GM12878 (cell line): ENCODE data around the gene DQX1. TPM values are rescaled to one million over a fixed set of nuclear protein-coding genes. Genes with fewer than 3 reads are reported as not detected.

Experiments used
- polyA plus RNA-seq, 11 experiments: library from polyadenylated mRNA; depleted of rRNA in 4 of 11; unstranded in 6 of 11; stranded (reverse) in 5 of 11; fragments of >200 nt; fragmentation: Nextera tagmentation in 4 of 11; fragmentation: Illumina TruSeq in 1 of 11; extraction: Ambion mirVana in 4 of 11; extraction: Trizol in 1 of 11; gene quantifications; 1 replicate in 1 of 11; 2 replicates in 10 of 11; pipeline versions ENCODE4 v1.2.1 to v1.2.3, GENCODE V29; 2011 to 2016; ENCODE audit warnings: inconsistent platforms in 2 of 11, missing spikeins in 2 of 11, low read depth in 1 of 11
- total RNA-seq, 4 experiments: library from RNA; depleted of rRNA in 3 of 4; stranded (reverse); fragments of >200 nt in 3 of 4; fragmentation: Illumina TruSeq in 1 of 4; extraction: Trizol in 1 of 4; gene quantifications; 2 replicates each; pipeline versions ENCODE4 v1.2.1 to v1.2.3, GENCODE V29; 2013 to 2021

DQX1 gene
- total and polyA plus RNA-seq, 10 of the 15 experiments (the other 5 are each of a cell fraction or from before 2014, with no cell fraction given) = 0.34 to 2.1 (median 0.86) TPM

Other genes starting within 250 kb of the DQX1 start
Only the 7 nearest of the 20 such genes appear.
- 0.98 and 4.0 TPM in 2 replicates for gene LBX2, start 26.6 kb downstream of the DQX1 start, total RNA-seq (2014; rRNA removed)
- 0.22 and 0.46 TPM in 2 replicates for gene LBX2, start 26.6 kb downstream of the DQX1 start, total RNA-seq (2014; rRNA removed; fragmentation: Illumina TruSeq; extraction: Trizol)
- gene LBX2, start 26.6 kb downstream of the DQX1 start, total RNA-seq (2021) = 0.88 and 1.2 TPM in 2 replicates
- gene LBX2, start 26.6 kb downstream of the DQX1 start, polyA plus RNA-seq (2011; rRNA removed) = 0.13 and 0.15 TPM in 2 replicates
- 0.32 and 0.89 TPM in 2 replicates for gene LBX2, start 26.6 kb downstream of the DQX1 start, polyA plus RNA-seq (2014; fragmentation: Illumina TruSeq; extraction: Trizol)
- under 1 TPM; 0.08 to 0.09 TPM for gene LBX2, start 26.6 kb downstream of the DQX1 start, polyA plus RNA-seq (2014; fragmentation: Nextera tagmentation; extraction: Ambion mirVana)
- gene LBX2, start 26.6 kb downstream of the DQX1 start, polyA plus RNA-seq (2014; rRNA removed) = 1.3 and 1.4 TPM in 2 replicates
- gene LBX2, start 26.6 kb downstream of the DQX1 start, polyA plus RNA-seq (2016; fragmentation: Nextera tagmentation; extraction: Ambion mirVana) = under 1 TPM; 0.20 to 0.88 TPM
- gene PCGF1, start 18.5 kb downstream of the DQX1 start, total RNA-seq (2014; rRNA removed) = 26.6 and 27.4 TPM in 2 replicates
- gene PCGF1, start 18.5 kb downstream of the DQX1 start, total RNA-seq (2014; rRNA removed; fragmentation: Illumina TruSeq; extraction: Trizol) = 23.1 and 23.4 TPM in 2 replicates
- 25.8 and 27.4 TPM in 2 replicates for gene PCGF1, start 18.5 kb downstream of the DQX1 start, total RNA-seq (2021)
- gene PCGF1, start 18.5 kb downstream of the DQX1 start, polyA plus RNA-seq (2011; rRNA removed) = 23.9 and 36.3 TPM in 2 replicates
- gene PCGF1, start 18.5 kb downstream of the DQX1 start, polyA plus RNA-seq (2014; fragmentation: Illumina TruSeq; extraction: Trizol) = 23.0 and 25.9 TPM in 2 replicates
- gene PCGF1, start 18.5 kb downstream of the DQX1 start, polyA plus RNA-seq (2014; fragmentation: Nextera tagmentation; extraction: Ambion mirVana) = 10 to 100 TPM; 42.5 to 50.8 TPM
- 27.6 and 28.1 TPM in 2 replicates for gene PCGF1, start 18.5 kb downstream of the DQX1 start, polyA plus RNA-seq (2014; rRNA removed)
- 10 to 100 TPM; 25.6 to 27.4 TPM for gene PCGF1, start 18.5 kb downstream of the DQX1 start, polyA plus RNA-seq (2016; fragmentation: Nextera tagmentation; extraction: Ambion mirVana)
- 3.2 and 3.7 TPM in 2 replicates for gene TLX2, start 11.8 kb downstream of the DQX1 start, total RNA-seq (2014; rRNA removed)
- gene TLX2, start 11.8 kb downstream of the DQX1 start, total RNA-seq (2014; rRNA removed; fragmentation: Illumina TruSeq; extraction: Trizol) = 1.3 and 1.4 TPM in 2 replicates
- gene TLX2, start 11.8 kb downstream of the DQX1 start, total RNA-seq (2021) = 5.3 and 5.5 TPM in 2 replicates
- not detected in 2 replicates for gene TLX2, start 11.8 kb downstream of the DQX1 start, polyA plus RNA-seq (2011; rRNA removed)
- gene TLX2, start 11.8 kb downstream of the DQX1 start, polyA plus RNA-seq (2014; fragmentation: Illumina TruSeq; extraction: Trizol) = 0.11 and 0.90 TPM in 2 replicates
- gene TLX2, start 11.8 kb downstream of the DQX1 start, polyA plus RNA-seq (2014; fragmentation: Nextera tagmentation; extraction: Ambion mirVana) = under 1 TPM; 0.06 to 0.13 TPM
- 4.4 and 5.7 TPM in 2 replicates for gene TLX2, start 11.8 kb downstream of the DQX1 start, polyA plus RNA-seq (2014; rRNA removed)
- gene TLX2, start 11.8 kb downstream of the DQX1 start, polyA plus RNA-seq (2016; fragmentation: Nextera tagmentation; extraction: Ambion mirVana) = 1 to 10 TPM; 3.6 to 3.8 TPM
- 151 and 152 TPM in 2 replicates for gene AUP1, start 3.5 kb upstream of the DQX1 start, total RNA-seq (2014; rRNA removed)
- gene AUP1, start 3.5 kb upstream of the DQX1 start, total RNA-seq (2014; rRNA removed; fragmentation: Illumina TruSeq; extraction: Trizol) = 104 and 107 TPM in 2 replicates
- gene AUP1, start 3.5 kb upstream of the DQX1 start, total RNA-seq (2021) = 127 and 128 TPM in 2 replicates
- 71.4 and 106 TPM in 2 replicates for gene AUP1, start 3.5 kb upstream of the DQX1 start, polyA plus RNA-seq (2011; rRNA removed)
- 137 and 147 TPM in 2 replicates for gene AUP1, start 3.5 kb upstream of the DQX1 start, polyA plus RNA-seq (2014; fragmentation: Illumina TruSeq; extraction: Trizol)
- 10 to 100 TPM; 39.1 to 56.5 TPM for gene AUP1, start 3.5 kb upstream of the DQX1 start, polyA plus RNA-seq (2014; fragmentation: Nextera tagmentation; extraction: Ambion mirVana)
- gene AUP1, start 3.5 kb upstream of the DQX1 start, polyA plus RNA-seq (2014; rRNA removed) = 212 and 215 TPM in 2 replicates
- gene AUP1, start 3.5 kb upstream of the DQX1 start, polyA plus RNA-seq (2016; fragmentation: Nextera tagmentation; extraction: Ambion mirVana) = 100 to 1,000 TPM; 187 to 204 TPM
- 73.9 and 77.4 TPM in 2 replicates for gene HTRA2, start 3.7 kb upstream of the DQX1 start, total RNA-seq (2014; rRNA removed)
- 48.7 and 51.8 TPM in 2 replicates for gene HTRA2, start 3.7 kb upstream of the DQX1 start, total RNA-seq (2014; rRNA removed; fragmentation: Illumina TruSeq; extraction: Trizol)
- gene HTRA2, start 3.7 kb upstream of the DQX1 start, total RNA-seq (2021) = 62.2 and 64.5 TPM in 2 replicates
- 34.3 and 46.9 TPM in 2 replicates for gene HTRA2, start 3.7 kb upstream of the DQX1 start, polyA plus RNA-seq (2011; rRNA removed)
- gene HTRA2, start 3.7 kb upstream of the DQX1 start, polyA plus RNA-seq (2014; fragmentation: Illumina TruSeq; extraction: Trizol) = 39.7 and 45.1 TPM in 2 replicates
- gene HTRA2, start 3.7 kb upstream of the DQX1 start, polyA plus RNA-seq (2014; fragmentation: Nextera tagmentation; extraction: Ambion mirVana) = 10 to 100 TPM; 42.3 to 46.4 TPM
- 68.3 and 70.5 TPM in 2 replicates for gene HTRA2, start 3.7 kb upstream of the DQX1 start, polyA plus RNA-seq (2014; rRNA removed)
- 10 to 100 TPM; 60.6 to 61.4 TPM for gene HTRA2, start 3.7 kb upstream of the DQX1 start, polyA plus RNA-seq (2016; fragmentation: Nextera tagmentation; extraction: Ambion mirVana)
- 19.4 and 22.2 TPM in 2 replicates for gene LOXL3, start 27.7 kb upstream of the DQX1 start, total RNA-seq (2014; rRNA removed)
- 11.9 TPM in 2 replicates for gene LOXL3, start 27.7 kb upstream of the DQX1 start, total RNA-seq (2014; rRNA removed; fragmentation: Illumina TruSeq; extraction: Trizol)
- 25.1 and 29.0 TPM in 2 replicates for gene LOXL3, start 27.7 kb upstream of the DQX1 start, total RNA-seq (2021)
- gene LOXL3, start 27.7 kb upstream of the DQX1 start, polyA plus RNA-seq (2011; rRNA removed) = 37.6 and 40.9 TPM in 2 replicates
- gene LOXL3, start 27.7 kb upstream of the DQX1 start, polyA plus RNA-seq (2014; fragmentation: Illumina TruSeq; extraction: Trizol) = 16.2 and 16.6 TPM in 2 replicates
- gene LOXL3, start 27.7 kb upstream of the DQX1 start, polyA plus RNA-seq (2014; fragmentation: Nextera tagmentation; extraction: Ambion mirVana) = 1 to 10 TPM; 6.2 to 6.7 TPM
- 32.8 and 33.3 TPM in 2 replicates for gene LOXL3, start 27.7 kb upstream of the DQX1 start, polyA plus RNA-seq (2014; rRNA removed)
- 10 to 100 TPM; 27.3 to 31.2 TPM for gene LOXL3, start 27.7 kb upstream of the DQX1 start, polyA plus RNA-seq (2016; fragmentation: Nextera tagmentation; extraction: Ambion mirVana)
- 90.7 and 104 TPM in 2 replicates for gene DOK1, start 28.5 kb upstream of the DQX1 start, total RNA-seq (2014; rRNA removed)
- 28.3 and 31.0 TPM in 2 replicates for gene DOK1, start 28.5 kb upstream of the DQX1 start, total RNA-seq (2014; rRNA removed; fragmentation: Illumina TruSeq; extraction: Trizol)
- gene DOK1, start 28.5 kb upstream of the DQX1 start, total RNA-seq (2021) = 82.2 and 91.5 TPM in 2 replicates
- 17.6 and 30.8 TPM in 2 replicates for gene DOK1, start 28.5 kb upstream of the DQX1 start, polyA plus RNA-seq (2011; rRNA removed)
- 13.3 and 40.3 TPM in 2 replicates for gene DOK1, start 28.5 kb upstream of the DQX1 start, polyA plus RNA-seq (2014; fragmentation: Illumina TruSeq; extraction: Trizol)
- 1 to 10 TPM; 1.4 to 6.3 TPM for gene DOK1, start 28.5 kb upstream of the DQX1 start, polyA plus RNA-seq (2014; fragmentation: Nextera tagmentation; extraction: Ambion mirVana)
- gene DOK1, start 28.5 kb upstream of the DQX1 start, polyA plus RNA-seq (2014; rRNA removed) = 79.1 and 99.6 TPM in 2 replicates
- 10 to 100 TPM; 81.6 to 89.4 TPM for gene DOK1, start 28.5 kb upstream of the DQX1 start, polyA plus RNA-seq (2016; fragmentation: Nextera tagmentation; extraction: Ambion mirVana)